ENCODE results near the gene DUS2.

GRCh38 chr16:67977005-67977404 is 46.1 kb upstream of the DUS2 start:
- no peak for TF ChIP-seq CTCF (IDR thresholded peaks at IDR 0.05)
- no peak for TF ChIP-seq SIN3A (IDR thresholded peaks at IDR 0.05; ENCODE audit: borderline replicate concordance, insufficient read depth, low read depth, low read length)
- TF ChIP-seq TCF7L2 (IDR thresholded peaks at IDR 0.05; ENCODE audit: low read depth, low read length), result no peak
- TF ChIP-seq POLR2AphosphoS5 (IDR thresholded peaks at IDR 0.05; ENCODE audit: low read depth, low read length), result no peak
- no peak for TF ChIP-seq REST (IDR thresholded peaks at IDR 0.05; ENCODE audit: insufficient read depth in 1 of 2, low read depth in 2 of 2, low read length in 1 of 2)

Measured in Panc1 (cell line).